Upper lobe of right lung (tissue), 1 donor: ENCODE measurements around the gene SPIB. TPM values are rescaled to one million over a fixed set of nuclear protein-coding genes. Genes with fewer than 3 reads are reported as not detected.
"Not testable (repeated sequence)": the region's sequence is repeated elsewhere in the genome, so short reads cannot be mapped to it uniquely, and the experiment has no call there.

ENCODE experiments used
- ATAC-seq: fragments of 200-7000 bp; cut with Tn5 transposase; one replicate; pipeline ENCODE4 v1.9.1; 2020; ENCODE audit warnings: mild to moderate bottlenecking, moderate library complexity
- DNase-seq: peaks from one replicate; pipeline ENCODE4 v3.0.0-alpha.2; 2020
- H3K27ac ChIP-seq: fragments of 200-600 bp; one replicate; pipeline ENCODE4 v1.8.0; 2022
- H3K27me3 ChIP-seq: fragments of 200-600 bp; one replicate; pipeline ENCODE4 v1.8.0; 2022; ENCODE audit warnings: mild to moderate bottlenecking
- H3K36me3 ChIP-seq: fragments of 200-600 bp; one replicate; pipeline ENCODE4 v1.8.0; 2022
- H3K4me1 ChIP-seq: fragments of 200-600 bp; one replicate; pipeline ENCODE4 v1.8.0; 2022
- H3K4me3 ChIP-seq: fragments of 200-600 bp; one replicate; pipeline ENCODE4 v1.8.0; 2022; ENCODE audit warnings: mild to moderate bottlenecking
- H3K9me3 ChIP-seq: fragments of 200-600 bp; one replicate; pipeline ENCODE4 v1.8.0; 2022
- CTCF ChIP-seq: fragments of 200-600 bp; IDR thresholded peaks from one replicate; pipeline ENCODE4 v1.8.0; 2022; ENCODE audit warnings: antibody characterized with exemption
- intact Hi-C: fragments of 100-400 bp; cut with DNase I; formaldehyde crosslinking; loops from one replicate; pipeline ENCODE4 v1.11.0; 2022
- total RNA-seq: library from RNA; stranded (reverse); fragmentation: NEBNext Ultra II Directional; extraction: Animal tissue kit (Norgen Biotek cat#: 25700); gene quantifications from one replicate; pipeline ENCODE4 v1.2.1, GENCODE V29; 2021
- donor health status: DM: no; HTN: yes; CAD: no; lungs with severe emphysema.

Gene SPIB
- total RNA-seq, 1 donor from 2014 or later, result 0.52 TPM

GRCh38 chr19:50435221-50435620, 16.5 kb downstream of the SPIB start:
- TF ChIP-seq CTCF, result no peak
- DNase-seq, result no peak
- no peaks in the 10 kb centered on the region for H3K36me3 ChIP-seq
- H3K27ac ChIP-seq, result no peak overlapping the region
- intact Hi-C loops, result no loop called here
- H3K27me3 ChIP-seq, result peaks cover 4% of the 10 kb centered on the region
- no peaks in the 10 kb centered on the region for H3K9me3 ChIP-seq
- ATAC-seq, result no peak
- H3K4me3 ChIP-seq, result no peak overlapping the region
- peaks cover 14% of the 10 kb centered on the region for H3K4me1 ChIP-seq

- ATAC-seq, result no peak
- intact Hi-C loops, result no loop called here
Measured at GRCh38 chr19:50435627-50436026, 16.9 kb downstream of the SPIB start.

GRCh38 chr19:50437862-50438449, 19.2 kb downstream of the SPIB start:
- no peak for ATAC-seq
- no peak for TF ChIP-seq CTCF
- Histone ChIP-seq H3K4me3 (no peak overlapping the region), H3K36me3 (no peaks in the 10 kb centered on the region), H3K4me1 (no peaks in the 10 kb centered on the region), H3K27me3 (no peaks in the 10 kb centered on the region), H3K9me3 (no peaks in the 10 kb centered on the region), H3K27ac (no peak overlapping the region)
- intact Hi-C loops, result no loop called here
- DNase-seq, result no peak

More at GRCh38 chr19:50435627-50436026, 16.9 kb downstream of the SPIB start:
- Histone ChIP-seq H3K4me3 (no peak overlapping the region), H3K36me3 (no peaks in the 10 kb centered on the region), H3K9me3 (no peaks in the 10 kb centered on the region), H3K27ac (no peak overlapping the region), H3K4me1 (peaks cover 14% of the 10 kb centered on the region), H3K27me3 (peaks cover 4% of the 10 kb centered on the region)
- DNase-seq, result no peak
- no peak for TF ChIP-seq CTCF

- H3K27me3 ChIP-seq, intact Hi-C loops: not testable (repeated sequence)
Measured at GRCh38 chr19:50439130-50439529, 20.4 kb downstream of the SPIB start.

GRCh38 chr19:50444059-50444458, 25.3 kb downstream of the SPIB start:
- intact Hi-C loops, result no loop called here
- Histone ChIP-seq H3K36me3 (no peaks in the 10 kb centered on the region), H3K27me3 (no peaks in the 10 kb centered on the region), H3K27ac (no peak overlapping the region), H3K4me1 (no peaks in the 10 kb centered on the region), H3K9me3 (no peaks in the 10 kb centered on the region), H3K4me3 (no peak overlapping the region)
- TF ChIP-seq CTCF, result no peak
- DNase-seq (no peak), ATAC-seq (no peak)

More at GRCh38 chr19:50439130-50439529, 20.4 kb downstream of the SPIB start:
- not testable (repeated sequence) for H3K36me3 ChIP-seq, DNase-seq, H3K27ac ChIP-seq, H3K4me3 ChIP-seq, H3K4me1 ChIP-seq, ATAC-seq, H3K9me3 ChIP-seq

GRCh38 chr19:50447053-50447452, 28.3 kb downstream of the SPIB start:
- H3K4me3 ChIP-seq, result no peak overlapping the region

More at GRCh38 chr19:50447053-50447452, 28.3 kb downstream of the SPIB start:
- no peaks in the 10 kb centered on the region for H3K9me3 ChIP-seq
- no peak for DNase-seq
- no peak for TF ChIP-seq CTCF
- H3K36me3 ChIP-seq, result no peaks in the 10 kb centered on the region
- no peak for ATAC-seq
- H3K27me3 ChIP-seq, result peaks cover 6% of the 10 kb centered on the region
- intact Hi-C loops, result no loop called here
- no peaks in the 10 kb centered on the region for H3K4me1 ChIP-seq
- no peak overlapping the region for H3K27ac ChIP-seq
